ENCODE results near the gene PHYH.

PHYH gene

GRCh38 chr10:13234172-13234571 lies 65.7 kb downstream of the PHYH start, which contains the start of gene UCMA:
TSS of gene UCMA (minus strand) at chr10:13234374. CDS start at chr10:13234258, 116 bp downstream.
- Histone ChIP-seq H3K9me3 (ENCODE audit: control insufficient read depth in 1 of 2, low read length in 2 of 2) (no peaks in the 10 kb centered on the region), H3K27ac (ENCODE audit: low read depth, low read length) (no peak within 1 kb of the TSS), H3K4me3 (ENCODE audit: low read depth in 1 of 2, low read length in 2 of 2) (no peak within 1 kb of the TSS), H3K4me1 (ENCODE audit: control insufficient read depth in 1 of 2, insufficient read depth in 2 of 2, low read length in 2 of 2) (no peaks in the 10 kb centered on the region), H3K27me3 (ENCODE audit: control insufficient read depth in 1 of 2, insufficient read depth in 2 of 2, low read length in 2 of 2) (no peaks in the 10 kb centered on the region), H3K9ac (ENCODE audit: low read depth in 1 of 2, low read length in 2 of 2) (no peak within 1 kb of the TSS), H3K36me3 (ENCODE audit: control insufficient read depth in 1 of 2, insufficient read depth in 2 of 2, low read length in 2 of 2) (no peaks in the 10 kb centered on the region)

- no peaks in the 10 kb centered on the region for H3K36me3 ChIP-seq (ENCODE audit: control insufficient read depth in 1 of 2, insufficient read depth in 2 of 2, low read length in 2 of 2)
- no peak overlapping the region for H3K27ac ChIP-seq (ENCODE audit: low read depth, low read length)
- no peaks in the 10 kb centered on the region for H3K4me1 ChIP-seq (ENCODE audit: control insufficient read depth in 1 of 2, insufficient read depth in 2 of 2, low read length in 2 of 2)
- H3K9ac ChIP-seq (ENCODE audit: low read depth in 1 of 2, low read length in 2 of 2) = no peak overlapping the region
- H3K4me3 ChIP-seq (ENCODE audit: low read depth in 1 of 2, low read length in 2 of 2) = no peak overlapping the region
- H3K27me3 ChIP-seq (ENCODE audit: control insufficient read depth in 1 of 2, insufficient read depth in 2 of 2, low read length in 2 of 2) = no peaks in the 10 kb centered on the region
- H3K9me3 ChIP-seq (ENCODE audit: control insufficient read depth in 1 of 2, low read length in 2 of 2) = no peaks in the 10 kb centered on the region
Measured at GRCh38 chr10:13233358-13233757, 66.5 kb downstream of the PHYH start.

DNA sequence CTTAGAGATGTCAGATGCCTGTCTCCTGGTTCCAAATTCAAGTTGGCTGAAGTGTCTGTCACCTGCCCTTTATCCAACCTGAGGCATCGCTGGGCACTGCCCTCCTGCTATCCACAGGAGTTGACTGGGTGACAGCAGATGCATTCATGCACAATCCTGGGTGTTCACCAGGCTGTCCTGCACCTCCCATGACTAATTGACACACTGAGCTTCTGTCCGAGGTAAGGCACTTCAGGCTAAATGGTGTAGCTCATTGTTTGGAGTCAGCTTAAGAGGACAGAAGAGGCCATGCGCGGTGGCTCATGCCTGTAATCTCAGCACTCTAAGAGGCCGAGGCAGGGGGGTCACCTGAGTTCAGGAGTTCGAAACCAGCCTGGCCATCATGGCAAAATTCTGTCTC lies 68.1 kb downstream of the PHYH start:
- Histone ChIP-seq H3K4me1 (ENCODE audit: control insufficient read depth in 1 of 2, insufficient read depth in 2 of 2, low read length in 2 of 2) (no peaks in the 10 kb centered on the region), H3K27me3 (ENCODE audit: control insufficient read depth in 1 of 2, insufficient read depth in 2 of 2, low read length in 2 of 2) (no peaks in the 10 kb centered on the region), H3K4me3 (ENCODE audit: low read depth in 1 of 2, low read length in 2 of 2) (no peak overlapping the region), H3K9ac (ENCODE audit: low read depth in 1 of 2, low read length in 2 of 2) (no peak overlapping the region), H3K27ac (ENCODE audit: low read depth, low read length) (no peak overlapping the region), H3K9me3 (ENCODE audit: control insufficient read depth in 1 of 2, low read length in 2 of 2) (no peaks in the 10 kb centered on the region), H3K36me3 (ENCODE audit: control insufficient read depth in 1 of 2, insufficient read depth in 2 of 2, low read length in 2 of 2) (no peaks in the 10 kb centered on the region)

DNA sequence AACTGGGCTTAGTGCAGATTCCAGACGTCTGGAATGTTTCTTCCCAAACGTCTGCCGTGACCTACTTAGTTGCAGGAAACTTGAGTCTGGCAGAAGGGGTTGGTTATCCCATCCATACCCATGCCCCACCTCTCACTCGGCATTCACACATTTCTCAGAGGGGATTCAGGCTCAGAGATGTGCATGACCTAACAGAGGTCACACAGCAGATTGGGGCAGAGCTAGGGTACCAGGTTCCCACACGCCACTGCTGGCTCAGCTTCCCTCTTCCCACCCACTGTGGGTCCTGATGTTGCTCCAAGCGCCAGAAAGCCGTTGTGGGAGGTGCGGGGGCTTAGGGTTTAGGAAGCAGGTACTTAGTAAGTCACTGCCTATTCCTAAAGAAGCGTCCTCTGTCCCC lies 68.7 kb downstream of the PHYH start:
- no peaks in the 10 kb centered on the region for H3K9me3 ChIP-seq (ENCODE audit: control insufficient read depth in 1 of 2, low read length in 2 of 2)

More for the DNA sequence above, 68.7 kb downstream of the PHYH start:
- no peak overlapping the region for H3K27ac ChIP-seq (ENCODE audit: low read depth, low read length)
- H3K4me3 ChIP-seq (ENCODE audit: low read depth in 1 of 2, low read length in 2 of 2) = no peak overlapping the region
- H3K9ac ChIP-seq (ENCODE audit: low read depth in 1 of 2, low read length in 2 of 2) = no peak overlapping the region
- H3K4me1 ChIP-seq (ENCODE audit: control insufficient read depth in 1 of 2, insufficient read depth in 2 of 2, low read length in 2 of 2) = no peaks in the 10 kb centered on the region
- no peaks in the 10 kb centered on the region for H3K36me3 ChIP-seq (ENCODE audit: control insufficient read depth in 1 of 2, insufficient read depth in 2 of 2, low read length in 2 of 2)
- no peaks in the 10 kb centered on the region for H3K27me3 ChIP-seq (ENCODE audit: control insufficient read depth in 1 of 2, insufficient read depth in 2 of 2, low read length in 2 of 2)

Measured in duodenal mucosa (tissue), 2 donors.